HEK293 (cell line): Measurements from ENCODE around the gene LOX.

ENCODE experiments used
- CTCF ChIP-seq: fragments of 450-650 bp; formaldehyde crosslinking; IDR thresholded peaks from 2 replicates; pipeline ENCODE4 v1.5.1; 2016; ENCODE audit warnings: missing biosample characterization, missing genetic modification characterization
- REST ChIP-seq: fragments of 450-650 bp; formaldehyde crosslinking; IDR thresholded peaks from 2 replicates; pipeline ENCODE4 v1.5.1; 2016; ENCODE audit warnings: missing biosample characterization, missing genetic modification characterization
- ZBTB7A ChIP-seq: fragments of 450-650 bp; formaldehyde crosslinking; IDR thresholded peaks from 2 replicates; pipeline ENCODE4 v1.5.1; 2016; ENCODE audit warnings: low read depth, missing biosample characterization, missing genetic modification characterization
- ZNF510 ChIP-seq: fragments of 450-650 bp; formaldehyde crosslinking; IDR thresholded peaks from 2 replicates; pipeline ENCODE4 v1.5.1; 2018; ENCODE audit warnings: mild to moderate bottlenecking, missing genetic modification characterization, missing biosample characterization; ENCODE audit not compliant: insufficient replicate concordance
- ZNF791 ChIP-seq: fragments of 450-650 bp; formaldehyde crosslinking; IDR thresholded peaks from 2 replicates; pipeline ENCODE4 v1.5.1; 2016; ENCODE audit warnings: missing biosample characterization, missing genetic modification characterization

GRCh38 chr5:122093415-122094180, 15.5 kb upstream of the LOX start:
- TF ChIP-seq ZBTB7A (tag by site-specific recombination) (no peak), CTCF (tag by site-specific recombination) (no peak), REST (tag by site-specific recombination) (no peak), ZNF791 (tag by site-specific recombination) (no peak), ZNF510 (no peak)
